ENCODE data around the gene ABCA3. TPM values are rescaled to one million over a fixed set of nuclear protein-coding genes. Genes with fewer than 3 reads are reported as not detected.

Gene ABCA3
- total and polyA plus RNA-seq, 7 experiments from 2014 or later = 1.7 to 10.0 (median 7.4) TPM

- Histone ChIP-seq H3K4me3 (ENCODE audit: low read length) (no peak overlapping the region), H3K27ac (ENCODE audit: low read depth, low read length) (no peak overlapping the region), H3K36me3 (ENCODE audit: control insufficient read depth in 2 of 3, insufficient read depth in 3 of 3, low read length in 3 of 3) (no peaks in the 10 kb centered on the region), H3K9me3 (ENCODE audit: control insufficient read depth in 2 of 3, low read length in 3 of 3) (peaks cover 0 to 5% (median 0%) of the 10 kb centered on the region in 3 experiments), H3K4me1 (ENCODE audit: control insufficient read depth in 2 of 2, insufficient read depth in 2 of 2, low read length in 2 of 2) (no peaks in the 10 kb centered on the region), H3K27me3 (ENCODE audit: control insufficient read depth in 2 of 2, insufficient read depth in 2 of 2, low read length in 2 of 2) (no peaks in the 10 kb centered on the region)
- no peak overlapping the region for H3K27ac Mint-ChIP-seq
- POLR2A ChIA-PET = no interaction called here
- intact Hi-C loops (cut with micrococcal nuclease) = no loop called here
- CTCF ChIA-PET = no interaction called here
- no peak overlapping the region for H3K4me3 Mint-ChIP-seq
- peaks cover 0 to 6% (median 0%) of the 10 kb centered on the region in 7 donors for H3K4me1 Mint-ChIP-seq
- peaks cover 0 to 19% (median 10%) of the 10 kb centered on the region in 5 donors for H3K27me3 Mint-ChIP-seq
- peaks cover 0 to 13% (median 5%) of the 10 kb centered on the region in 11 donors for H3K9me3 Mint-ChIP-seq
- no peak for DNase-seq
- peaks cover 0 to 3% (median 0%) of the 10 kb centered on the region in 5 donors for H3K36me3 Mint-ChIP-seq
- ATAC-seq = no peak
Measured at GRCh38 chr16:2384426-2384825, 43.9 kb upstream of the ABCA3 start.

GRCh38 chr16:2383501-2383900 lies 43.0 kb upstream of the ABCA3 start:
- Mint-ChIP-seq H3K4me1 (peaks cover 0 to 6% (median 0%) of the 10 kb centered on the region in 7 donors), H3K9me3 (peaks cover 0 to 7% (median 2%) of the 10 kb centered on the region in 11 donors), H3K27ac (no peak overlapping the region), H3K27me3 (peaks cover 0 to 21% (median 10%) of the 10 kb centered on the region in 5 donors), H3K4me3 (no peak overlapping the region), H3K36me3 (peaks cover 0 to 2% (median 0%) of the 10 kb centered on the region in 5 donors)
- Histone ChIP-seq H3K36me3 (ENCODE audit: control insufficient read depth in 2 of 3, insufficient read depth in 3 of 3, low read length in 3 of 3) (no peaks in the 10 kb centered on the region), H3K27ac (ENCODE audit: low read depth, low read length) (no peak overlapping the region), H3K27me3 (ENCODE audit: control insufficient read depth in 2 of 2, insufficient read depth in 2 of 2, low read length in 2 of 2) (no peaks in the 10 kb centered on the region), H3K4me3 (ENCODE audit: low read length) (no peak overlapping the region), H3K4me1 (ENCODE audit: control insufficient read depth in 2 of 2, insufficient read depth in 2 of 2, low read length in 2 of 2) (no peaks in the 10 kb centered on the region), H3K9me3 (ENCODE audit: control insufficient read depth in 2 of 3, low read length in 3 of 3) (no peaks in the 10 kb centered on the region)
- ATAC-seq = no peak
- ChIA-PET CTCF (no interaction called here), POLR2A (no interaction called here)
- no peak for DNase-seq
- intact Hi-C loops (cut with micrococcal nuclease) = no loop called here

GRCh38 chr16:2374644-2375043 lies 34.1 kb upstream of the ABCA3 start:
- H3K4me3 ChIP-seq (ENCODE audit: low read length) = no peak overlapping the region
- Mint-ChIP-seq H3K9me3 (no peaks in the 10 kb centered on the region), H3K4me3 (no peak overlapping the region), H3K27ac (no peak overlapping the region), H3K36me3 (no peaks in the 10 kb centered on the region), H3K27me3 (peaks cover 5 to 40% (median 9%) of the 10 kb centered on the region in 5 donors), H3K4me1 (no peaks in the 10 kb centered on the region)
- ChIA-PET CTCF (no interaction called here), POLR2A (no interaction called here)
- H3K9me3 ChIP-seq (ENCODE audit: control insufficient read depth in 2 of 3, low read length in 3 of 3) = no peaks in the 10 kb centered on the region
- no peak for DNase-seq
- no peak overlapping the region for H3K27ac ChIP-seq (ENCODE audit: low read depth, low read length)
- no peak for ATAC-seq
- intact Hi-C loops (cut with micrococcal nuclease) = no loop called here
- no peaks in the 10 kb centered on the region for H3K36me3 ChIP-seq (ENCODE audit: control insufficient read depth in 2 of 3, insufficient read depth in 3 of 3, low read length in 3 of 3)
- no peaks in the 10 kb centered on the region for H3K27me3 ChIP-seq (ENCODE audit: control insufficient read depth in 2 of 2, insufficient read depth in 2 of 2, low read length in 2 of 2)
- no peaks in the 10 kb centered on the region for H3K4me1 ChIP-seq (ENCODE audit: control insufficient read depth in 2 of 2, insufficient read depth in 2 of 2, low read length in 2 of 2)

GRCh38 chr16:2373176-2373575 lies 32.6 kb upstream of the ABCA3 start:
- Mint-ChIP-seq H3K4me3 (no peak overlapping the region), H3K4me1 (no peaks in the 10 kb centered on the region), H3K27me3 (peaks cover 9 to 45% (median 13%) of the 10 kb centered on the region in 5 donors), H3K36me3 (no peaks in the 10 kb centered on the region), H3K27ac (no peak overlapping the region), H3K9me3 (no peaks in the 10 kb centered on the region)
- POLR2A ChIA-PET = no interaction called here
- Histone ChIP-seq H3K27me3 (ENCODE audit: control insufficient read depth in 2 of 2, insufficient read depth in 2 of 2, low read length in 2 of 2) (no peaks in the 10 kb centered on the region), H3K27ac (ENCODE audit: low read depth, low read length) (no peak overlapping the region), H3K4me1 (ENCODE audit: control insufficient read depth in 2 of 2, insufficient read depth in 2 of 2, low read length in 2 of 2) (no peaks in the 10 kb centered on the region), H3K9me3 (ENCODE audit: control insufficient read depth in 2 of 3, low read length in 3 of 3) (no peaks in the 10 kb centered on the region), H3K36me3 (ENCODE audit: control insufficient read depth in 2 of 3, insufficient read depth in 3 of 3, low read length in 3 of 3) (no peaks in the 10 kb centered on the region), H3K4me3 (ENCODE audit: low read length) (no peak overlapping the region)
- no peak for DNase-seq
- ATAC-seq = no peak
- intact Hi-C loops (cut with micrococcal nuclease) = no loop called here
- CTCF ChIA-PET = interaction anchor here (0.6 kb wide), 2 partner anchors 11 to 1953 kb away, joined by 3 read pairs; no protein-coding TSS in a partner anchor

- H3K4me1 ChIP-seq (ENCODE audit: control insufficient read depth in 2 of 2, insufficient read depth in 2 of 2, low read length in 2 of 2) = no peaks in the 10 kb centered on the region
- H3K27ac ChIP-seq (ENCODE audit: low read depth, low read length) = no peak overlapping the region
- H3K9me3 Mint-ChIP-seq = no peaks in the 10 kb centered on the region
- no peaks in the 10 kb centered on the region for H3K27me3 ChIP-seq (ENCODE audit: control insufficient read depth in 2 of 2, insufficient read depth in 2 of 2, low read length in 2 of 2)
- ChIA-PET CTCF (interaction anchor here (0.6 kb wide), 1 partner anchor 1953 kb away, joined by 3 read pairs; no protein-coding TSS in a partner anchor), POLR2A (no interaction called here)
- H3K4me1 Mint-ChIP-seq = no peaks in the 10 kb centered on the region
- no peak overlapping the region for H3K4me3 Mint-ChIP-seq
- peaks cover 12 to 47% (median 16%) of the 10 kb centered on the region in 5 donors for H3K27me3 Mint-ChIP-seq
- no peak for DNase-seq
- H3K36me3 Mint-ChIP-seq = no peaks in the 10 kb centered on the region
- intact Hi-C loops (cut with micrococcal nuclease) = no loop called here
- no peak for ATAC-seq
- H3K36me3 ChIP-seq (ENCODE audit: control insufficient read depth in 2 of 3, insufficient read depth in 3 of 3, low read length in 3 of 3) = no peaks in the 10 kb centered on the region
- H3K27ac Mint-ChIP-seq = no peak overlapping the region
- H3K9me3 ChIP-seq (ENCODE audit: control insufficient read depth in 2 of 3, low read length in 3 of 3) = no peaks in the 10 kb centered on the region
- no peak overlapping the region for H3K4me3 ChIP-seq (ENCODE audit: low read length)
Measured at GRCh38 chr16:2372684-2373083, 32.2 kb upstream of the ABCA3 start.

DNA sequence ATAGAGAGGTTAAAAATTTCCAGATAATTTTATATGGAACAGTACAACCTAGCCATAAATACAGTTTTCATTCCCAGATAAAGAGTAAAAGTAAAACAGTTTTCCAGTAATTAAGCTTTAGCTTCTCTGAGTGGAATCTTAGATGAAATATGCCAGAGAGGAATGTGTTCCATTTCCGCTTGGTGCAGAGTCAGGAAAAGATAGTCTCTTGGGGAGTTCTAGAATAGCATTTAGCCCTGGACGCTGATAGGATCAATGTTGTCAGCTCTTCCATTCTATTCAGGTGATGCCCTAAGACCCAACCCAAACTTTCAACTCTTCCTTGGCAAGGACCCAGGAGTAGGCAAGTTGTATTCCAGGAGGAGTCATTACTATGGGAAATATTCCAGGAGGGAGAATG lies 30.9 kb upstream of the ABCA3 start:
- Histone ChIP-seq H3K4me3 (ENCODE audit: low read length) (no peak overlapping the region), H3K27ac (ENCODE audit: low read depth, low read length) (no peak overlapping the region), H3K36me3 (ENCODE audit: control insufficient read depth in 2 of 3, insufficient read depth in 3 of 3, low read length in 3 of 3) (no peaks in the 10 kb centered on the region), H3K27me3 (ENCODE audit: control insufficient read depth in 2 of 2, insufficient read depth in 2 of 2, low read length in 2 of 2) (no peaks in the 10 kb centered on the region), H3K4me1 (ENCODE audit: control insufficient read depth in 2 of 2, insufficient read depth in 2 of 2, low read length in 2 of 2) (no peaks in the 10 kb centered on the region), H3K9me3 (ENCODE audit: control insufficient read depth in 2 of 3, low read length in 3 of 3) (no peaks in the 10 kb centered on the region)
- Mint-ChIP-seq H3K4me3 (no peak overlapping the region), H3K4me1 (no peaks in the 10 kb centered on the region), H3K36me3 (no peaks in the 10 kb centered on the region), H3K27ac (no peak overlapping the region), H3K9me3 (no peaks in the 10 kb centered on the region), H3K27me3 (peaks cover 12 to 50% (median 22%) of the 10 kb centered on the region in 5 donors)
- ATAC-seq (no peak), DNase-seq (no peak)
- intact Hi-C loops (cut with micrococcal nuclease) = no loop called here
- ChIA-PET POLR2A (no interaction called here), CTCF (no interaction called here)

DNA sequence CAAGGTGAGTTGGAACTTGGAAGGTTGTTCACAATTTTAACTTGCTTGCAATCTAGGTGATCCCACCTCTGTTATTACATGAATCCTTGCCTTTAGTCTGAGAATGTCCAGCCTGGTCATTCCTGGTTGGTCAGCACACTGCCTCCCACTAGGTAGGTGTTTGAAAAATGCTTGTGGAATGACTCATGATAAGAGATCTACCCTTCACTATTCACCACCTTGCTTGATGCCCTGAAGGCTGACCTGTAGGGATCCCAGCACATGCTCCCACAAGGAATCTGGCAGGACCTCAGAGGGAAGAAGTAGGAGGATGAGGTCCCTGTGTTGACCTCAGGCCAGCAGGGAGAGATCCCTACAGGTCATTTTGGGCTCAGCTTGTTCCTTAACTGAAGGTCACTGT lies 30.2 kb upstream of the ABCA3 start:
- POLR2A ChIA-PET = no interaction called here
- Histone ChIP-seq H3K27ac (ENCODE audit: low read depth, low read length) (no peak overlapping the region), H3K4me3 (ENCODE audit: low read length) (no peak overlapping the region), H3K27me3 (ENCODE audit: control insufficient read depth in 2 of 2, insufficient read depth in 2 of 2, low read length in 2 of 2) (no peaks in the 10 kb centered on the region), H3K36me3 (ENCODE audit: control insufficient read depth in 2 of 3, insufficient read depth in 3 of 3, low read length in 3 of 3) (no peaks in the 10 kb centered on the region), H3K4me1 (ENCODE audit: control insufficient read depth in 2 of 2, insufficient read depth in 2 of 2, low read length in 2 of 2) (no peaks in the 10 kb centered on the region), H3K9me3 (ENCODE audit: control insufficient read depth in 2 of 3, low read length in 3 of 3) (no peaks in the 10 kb centered on the region)
- CTCF ChIA-PET = interaction anchor here (0.7 kb wide), 1 partner anchor 26 kb away, joined by 3 read pairs; no protein-coding TSS in a partner anchor
- peaks cover 17 to 53% (median 25%) of the 10 kb centered on the region in 5 donors for H3K27me3 Mint-ChIP-seq
- peaks cover 0 to under 1% (median 0%) of the 10 kb centered on the region in 7 donors for H3K4me1 Mint-ChIP-seq
- DNase-seq (no peak), ATAC-seq (no peak)
- H3K27ac Mint-ChIP-seq = no peak overlapping the region
- intact Hi-C loops (cut with micrococcal nuclease) = no loop called here
- H3K4me3 Mint-ChIP-seq = no peak overlapping the region
- no peaks in the 10 kb centered on the region for H3K9me3 Mint-ChIP-seq
- no peaks in the 10 kb centered on the region for H3K36me3 Mint-ChIP-seq

Data from naive thymus-derived CD4-positive, alpha-beta T cell (primary cell).